GM19025 (cell line): Measurements from ENCODE around the gene TAS2R3.
A peak's percentile ranks its signal among the peaks of the same experiment; 100 is the strongest.
"Not testable (repeated sequence)": the region's sequence is repeated elsewhere in the genome, so short reads cannot be mapped to it uniquely, and the experiment has no call there.

Source experiments
- ATAC-seq: cut with Tn5 transposase; IDR thresholded peaks from one replicate; pipeline ENCODE4 v1.9.1; 2021; ENCODE audit warnings: mild to moderate bottlenecking, low read depth, moderate library complexity; ENCODE audit not compliant: unreplicated experiment

TAS2R3 gene

GRCh38 chr7:141763797-141764196 lies at the start of gene TAS2R3:
TSS of gene TAS2R3 (plus strand) at chr7:141764097. CDS start at chr7:141764159, 62 bp downstream.
- no peak for ATAC-seq

GRCh38 chr7:141714571-141714970 lies 49.3 kb upstream of the TAS2R3 start:
- ATAC-seq, result no peak

- no peak for ATAC-seq
Observed at GRCh38 chr7:141715018-141715417, 48.9 kb upstream of the TAS2R3 start.

GRCh38 chr7:141715794-141716689 lies 47.9 kb upstream of the TAS2R3 start:
- ATAC-seq, result no peak

GRCh38 chr7:141717450-141717849 lies 46.4 kb upstream of the TAS2R3 start:
- no peak for ATAC-seq

- ATAC-seq, result no peak
Observed at GRCh38 chr7:141722529-141722928, 41.4 kb upstream of the TAS2R3 start.

- ATAC-seq, result no peak
Observed at GRCh38 chr7:141729020-141729419, 34.9 kb upstream of the TAS2R3 start.

GRCh38 chr7:141731476-141732149 lies 32.3 kb upstream of the TAS2R3 start:
- ATAC-seq, result no peak

- no peak for ATAC-seq
Observed at GRCh38 chr7:141737118-141737835, 26.6 kb upstream of the TAS2R3 start.

- ATAC-seq, result peak; percentile 82
Observed at GRCh38 chr7:141737836-141738591, 25.9 kb upstream of the TAS2R3 start, which contains the start of gene SSBP1. TSS of gene SSBP1 (plus strand) at chr7:141738358. CDS start at chr7:141739167, 809 bp downstream.

- no peak for ATAC-seq
Observed at GRCh38 chr7:141738592-141739013, 25.3 kb upstream of the TAS2R3 start.

GRCh38 chr7:141739250-141739649 lies 24.6 kb upstream of the TAS2R3 start:
- ATAC-seq, result no peak

- ATAC-seq, result no peak
Observed at GRCh38 chr7:141742229-141742628, 21.7 kb upstream of the TAS2R3 start.

- no peak for ATAC-seq
Observed at GRCh38 chr7:141744131-141744530, 19.8 kb upstream of the TAS2R3 start.

GRCh38 chr7:141748396-141748795 lies 15.5 kb upstream of the TAS2R3 start:
- no peak for ATAC-seq

GRCh38 chr7:141751904-141752303 lies 12.0 kb upstream of the TAS2R3 start:
- ATAC-seq, result not testable (repeated sequence)

- ATAC-seq, result no peak
Observed at GRCh38 chr7:141752634-141753033, 11.3 kb upstream of the TAS2R3 start.

- no peak for ATAC-seq
Observed at GRCh38 chr7:141754939-141755338, 9.0 kb upstream of the TAS2R3 start.

GRCh38 chr7:141770083-141770583 lies 6.2 kb downstream of the TAS2R3 start:
- not testable (repeated sequence) for ATAC-seq

GRCh38 chr7:141776374-141776773 lies 12.5 kb downstream of the TAS2R3 start, which contains the start of gene TAS2R4:
TSS of gene TAS2R4 (plus strand) at chr7:141776674. CDS start at chr7:141778489, 1,815 bp downstream.
- ATAC-seq, result no peak
